GM18907 (cell line): Measurements from ENCODE around the gene SIX5.
"Not testable (repeated sequence)": the region's sequence is repeated elsewhere in the genome, so short reads cannot be mapped to it uniquely, and the experiment has no call there.

ENCODE experiments used
- ATAC-seq: cut with Tn5 transposase; IDR thresholded peaks from one replicate; pipeline ENCODE4 v1.9.1; 2021; ENCODE audit warnings: mild to moderate bottlenecking, moderate library complexity; ENCODE audit not compliant: unreplicated experiment

SIX5 gene

GRCh38 chr19:45768984-45769782 is at the start of gene SIX5:
Gene SIX5 (minus strand): TSS chr19:45769252. CDS start chr19:45768844, 408 bp downstream.
- peak; percentile 43 for ATAC-seq

GRCh38 chr19:45817725-45818301 is 48.8 kb upstream of the SIX5 start:
- ATAC-seq, result no peak

GRCh38 chr19:45817010-45817724 is 48.1 kb upstream of the SIX5 start:
- peak; percentile 72 for ATAC-seq

- ATAC-seq, result no peak
Measured at GRCh38 chr19:45816236-45817009, 47.4 kb upstream of the SIX5 start.

- no peak for ATAC-seq
Measured at GRCh38 chr19:45815481-45816216, 46.6 kb upstream of the SIX5 start.

- ATAC-seq, result no peak
Measured at GRCh38 chr19:45814851-45815480, 45.9 kb upstream of the SIX5 start, which contains the start of gene RSPH6A. Gene RSPH6A (minus strand): TSS chr19:45815308. CDS start chr19:45815176, 132 bp downstream.

- no peak for ATAC-seq
Measured at GRCh38 chr19:45814166-45814780, 45.2 kb upstream of the SIX5 start.

GRCh38 chr19:45812297-45812696 is 43.2 kb upstream of the SIX5 start:
- ATAC-seq, result no peak

GRCh38 chr19:45809643-45810159 is 40.6 kb upstream of the SIX5 start:
- ATAC-seq, result no peak

GRCh38 chr19:45805719-45806118 is 36.7 kb upstream of the SIX5 start:
- ATAC-seq, result no peak

- ATAC-seq, result no peak
Measured at GRCh38 chr19:45804959-45805230, 35.8 kb upstream of the SIX5 start.

- no peak for ATAC-seq
Measured at GRCh38 chr19:45804140-45804958, 35.3 kb upstream of the SIX5 start.

- ATAC-seq, result no peak
Measured at GRCh38 chr19:45801603-45802175, 32.6 kb upstream of the SIX5 start.

- no peak for ATAC-seq
Measured at GRCh38 chr19:45800070-45800553, 31.1 kb upstream of the SIX5 start.

- not testable (repeated sequence) for ATAC-seq
Measured at GRCh38 chr19:45799541-45799940, 30.5 kb upstream of the SIX5 start.

- no peak for ATAC-seq
Measured at GRCh38 chr19:45798995-45799517, 30.0 kb upstream of the SIX5 start.

- ATAC-seq, result no peak
Measured at GRCh38 chr19:45794627-45795026, 25.6 kb upstream of the SIX5 start.

- ATAC-seq, result no peak
Measured at GRCh38 chr19:45793876-45794275, 24.8 kb upstream of the SIX5 start.
